ENCODE data around the gene NTPCR. TPM values are rescaled to one million over a fixed set of nuclear protein-coding genes. Genes with fewer than 3 reads are reported as not detected.

The NTPCR gene
- total and polyA plus RNA-seq, 2 donors (not counting 3 experiments of a cell fraction or from before 2014, with no cell fraction given): 13.2 to 35.3 TPM

DNA sequence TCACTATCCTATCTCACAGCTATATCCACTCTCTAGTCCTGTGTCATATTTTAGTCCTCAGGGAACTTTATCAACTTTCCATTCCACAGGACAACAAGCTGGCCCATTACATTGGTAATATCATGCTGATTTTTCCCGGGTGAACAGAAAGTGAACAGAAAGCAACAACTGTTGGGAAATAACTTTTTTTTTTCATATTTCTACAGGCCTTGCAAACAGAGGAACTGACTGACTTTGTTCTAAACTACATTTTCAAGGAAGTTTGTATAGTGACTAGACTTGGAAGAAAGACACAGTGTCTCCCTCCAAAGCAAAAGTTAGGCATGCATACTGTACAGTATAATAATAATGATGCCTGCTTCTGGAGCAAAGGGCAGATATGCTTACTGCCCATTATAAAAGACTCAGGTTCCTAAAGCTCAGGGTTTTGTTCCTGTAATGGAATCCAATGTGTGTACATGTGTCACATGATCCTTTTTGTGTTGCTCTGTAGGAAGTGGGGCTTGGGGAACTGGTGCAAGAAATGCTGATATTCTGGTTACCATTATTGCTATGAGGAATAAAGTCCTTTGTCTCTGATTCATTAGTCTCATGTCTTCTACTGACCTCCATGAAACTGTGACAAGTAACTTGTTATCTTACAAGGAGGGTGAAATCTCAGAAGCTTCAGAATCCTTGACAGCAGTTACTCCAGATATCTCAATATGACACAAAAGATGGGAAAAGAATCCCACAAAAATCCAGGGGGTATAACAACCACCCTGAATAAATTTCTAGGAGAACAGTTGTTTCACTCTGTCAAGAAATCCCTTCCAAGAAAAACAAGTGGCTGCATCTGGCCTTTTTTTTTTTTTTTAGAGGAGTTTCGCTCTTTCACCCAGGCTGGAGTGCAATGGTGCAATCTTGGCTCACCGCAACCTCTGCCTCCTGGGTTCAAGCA is 17.7 kb upstream of the NTPCR start:
- H3K9ac ChIP-seq (replicated peaks; ENCODE audit: extremely low read depth, insufficient read depth, low read length): no peak overlapping the region
- no peak overlapping the region for H3K4me2 ChIP-seq (ENCODE audit: insufficient read depth, low read length)
- no peak overlapping the region for H3K4me3 ChIP-seq (replicated peaks in 1 of 3; ENCODE audit: insufficient read depth in 1 of 3, low read depth in 1 of 3, low read length in 3 of 3)
- H4K20me1 ChIP-seq (replicated peaks; ENCODE audit: control insufficient read depth, extremely low read depth, insufficient read depth, low read length): no peaks in the 10 kb centered on the region
- H3K9me1 ChIP-seq (replicated peaks; ENCODE audit: control insufficient read depth, extremely low read depth, insufficient read depth, low read length): no peaks in the 10 kb centered on the region
- dilution Hi-C loops (cut with MboI; ENCODE audit: extremely low pct_ligation_motif_present, low sequenced_read_pairs): no loop called here
- no peak overlapping the region for H2AFZ ChIP-seq (ENCODE audit: low read depth, low read length)
- H3K27ac ChIP-seq (ENCODE audit: insufficient read depth, low read depth, low read length): no peak overlapping the region
- DNase-seq (ENCODE audit: low read depth, low spot score) (no peak), FAIRE-seq (no peak)
- no TSS peak for BruUV-seq (replicated peaks)
- H3K4me1 ChIP-seq (ENCODE audit: control insufficient read depth, extremely low read depth, insufficient read depth, low read length): no peaks in the 10 kb centered on the region
- ChIA-PET CTCF (no interaction called here), POLR2A (no interaction called here)
- H3K27me3 ChIP-seq (ENCODE audit: control insufficient read depth in 2 of 2, insufficient read depth in 2 of 2, low read length in 2 of 2): no peaks in the 10 kb centered on the region
- TF ChIP-seq FOS (IDR thresholded peaks at IDR 0.05; ENCODE audit: borderline replicate concordance, insufficient read depth, low read length): no peak
- TF ChIP-seq POLR2AphosphoS5 (IDR thresholded peaks at IDR 0.05; ENCODE audit: insufficient read depth, low read depth, low read length): no peak
- no peak for TF ChIP-seq MYC (IDR thresholded peaks at IDR 0.05; ENCODE audit: low read depth, low read length)
- TF ChIP-seq GATA2 (IDR thresholded peaks at IDR 0.05; ENCODE audit: insufficient read depth, insufficient read length, low read depth, low read length): no peak
- TF ChIP-seq, protein P1, sequence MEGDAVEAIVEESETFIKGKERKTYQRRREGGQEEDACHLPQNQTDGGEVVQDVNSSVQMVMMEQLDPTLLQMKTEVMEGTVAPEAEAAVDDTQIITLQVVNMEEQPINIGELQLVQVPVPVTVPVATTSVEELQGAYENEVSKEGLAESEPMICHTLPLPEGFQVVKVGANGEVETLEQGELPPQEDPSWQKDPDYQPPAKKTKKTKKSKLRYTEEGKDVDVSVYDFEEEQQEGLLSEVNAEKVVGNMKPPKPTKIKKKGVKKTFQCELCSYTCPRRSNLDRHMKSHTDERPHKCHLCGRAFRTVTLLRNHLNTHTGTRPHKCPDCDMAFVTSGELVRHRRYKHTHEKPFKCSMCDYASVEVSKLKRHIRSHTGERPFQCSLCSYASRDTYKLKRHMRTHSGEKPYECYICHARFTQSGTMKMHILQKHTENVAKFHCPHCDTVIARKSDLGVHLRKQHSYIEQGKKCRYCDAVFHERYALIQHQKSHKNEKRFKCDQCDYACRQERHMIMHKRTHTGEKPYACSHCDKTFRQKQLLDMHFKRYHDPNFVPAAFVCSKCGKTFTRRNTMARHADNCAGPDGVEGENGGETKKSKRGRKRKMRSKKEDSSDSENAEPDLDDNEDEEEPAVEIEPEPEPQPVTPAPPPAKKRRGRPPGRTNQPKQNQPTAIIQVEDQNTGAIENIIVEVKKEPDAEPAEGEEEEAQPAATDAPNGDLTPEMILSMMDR (IDR thresholded peaks at IDR 0.05; ENCODE audit: extremely low read depth in 1 of 2, insufficient read depth in 1 of 2, low read depth in 1 of 2, low read length in 2 of 2): no peak
- TF ChIP-seq EZH2 (IDR thresholded peaks at IDR 0.05; ENCODE audit: borderline replicate concordance, low read depth, low read length, severe bottlenecking): no peak
- TF ChIP-seq, protein P2, sequence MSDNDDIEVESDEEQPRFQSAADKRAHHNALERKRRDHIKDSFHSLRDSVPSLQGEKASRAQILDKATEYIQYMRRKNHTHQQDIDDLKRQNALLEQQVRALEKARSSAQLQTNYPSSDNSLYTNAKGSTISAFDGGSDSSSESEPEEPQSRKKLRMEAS (IDR thresholded peaks at IDR 0.05; ENCODE audit: insufficient read depth, insufficient read length): no peak
- TF ChIP-seq JUN (IDR thresholded peaks at IDR 0.05; ENCODE audit: borderline replicate concordance, insufficient read depth, insufficient read length, low read depth): no peak
- no peak for TF ChIP-seq POLR2A (IDR thresholded peaks at IDR 0.05; ENCODE audit: low read depth, low read length)
- no peaks in the 10 kb centered on the region for H3K36me3 ChIP-seq (ENCODE audit: control insufficient read depth in 2 of 2, extremely low read depth in 1 of 2, insufficient read depth in 2 of 2, low read length in 2 of 2)
- H3K79me2 ChIP-seq (ENCODE audit: control insufficient read depth, insufficient read depth, low read length): no peaks in the 10 kb centered on the region
- intact Hi-C loops (cut with micrococcal nuclease): no loop called here
- no peaks in the 10 kb centered on the region for H3K9me3 ChIP-seq (replicated peaks; ENCODE audit: control insufficient read depth, insufficient read depth, low read length)
